ENCODE measurements around the gene MLKL.

- TF ChIP-seq CTCF (optimal IDR thresholded peaks at IDR 0.05 in 1 of 3, IDR thresholded peaks at IDR 0.05 in 1 of 3, conservative IDR thresholded peaks at IDR 0.05 in 1 of 3; ENCODE audit: extremely low read depth in 1 of 3, insufficient read depth in 2 of 3, low read length in 3 of 3) (no peak), EZH2 (IDR thresholded peaks at IDR 0.05; ENCODE audit: low read length) (no peak)
Observed at GRCh38 chr16:74734361-74735161, 33.9 kb upstream of the MLKL start.

All from keratinocyte (primary cell).